NB4 (cell line): ENCODE data around the gene PCNX2.

Experiments used
- POLR2A ChIP-seq: IDR thresholded peaks from 2 replicates; pipeline ENCODE4 v1.6.1; 2011; ENCODE audit warnings: mild to moderate bottlenecking; ENCODE audit not compliant: insufficient read length; ENCODE audit errors: extremely low read depth
- TF ChIP-seq, protein P1 (sequence below): IDR thresholded peaks from one replicate; pipeline ENCODE4 v1.5.1; 2012; ENCODE audit warnings: low read depth, low read length

GRCh38 chr1:233269656-233270055, 25.9 kb downstream of the PCNX2 start:
- no peak for TF ChIP-seq POLR2A
- TF ChIP-seq, protein P1, sequence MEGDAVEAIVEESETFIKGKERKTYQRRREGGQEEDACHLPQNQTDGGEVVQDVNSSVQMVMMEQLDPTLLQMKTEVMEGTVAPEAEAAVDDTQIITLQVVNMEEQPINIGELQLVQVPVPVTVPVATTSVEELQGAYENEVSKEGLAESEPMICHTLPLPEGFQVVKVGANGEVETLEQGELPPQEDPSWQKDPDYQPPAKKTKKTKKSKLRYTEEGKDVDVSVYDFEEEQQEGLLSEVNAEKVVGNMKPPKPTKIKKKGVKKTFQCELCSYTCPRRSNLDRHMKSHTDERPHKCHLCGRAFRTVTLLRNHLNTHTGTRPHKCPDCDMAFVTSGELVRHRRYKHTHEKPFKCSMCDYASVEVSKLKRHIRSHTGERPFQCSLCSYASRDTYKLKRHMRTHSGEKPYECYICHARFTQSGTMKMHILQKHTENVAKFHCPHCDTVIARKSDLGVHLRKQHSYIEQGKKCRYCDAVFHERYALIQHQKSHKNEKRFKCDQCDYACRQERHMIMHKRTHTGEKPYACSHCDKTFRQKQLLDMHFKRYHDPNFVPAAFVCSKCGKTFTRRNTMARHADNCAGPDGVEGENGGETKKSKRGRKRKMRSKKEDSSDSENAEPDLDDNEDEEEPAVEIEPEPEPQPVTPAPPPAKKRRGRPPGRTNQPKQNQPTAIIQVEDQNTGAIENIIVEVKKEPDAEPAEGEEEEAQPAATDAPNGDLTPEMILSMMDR, result no peak
